Inflammatory macrophage treated with lipopolysaccharide for 1 hour (primary cell): ENCODE results near the gene NEB.
A peak's percentile ranks its signal among the peaks of the same experiment; 100 is the strongest.

ENCODE experiments used
- DNase-seq, 2 donors: peaks; one replicate each; pipeline ENCODE4 v3.0.0-alpha.2; 2020 to 2022

NEB gene

DNA sequence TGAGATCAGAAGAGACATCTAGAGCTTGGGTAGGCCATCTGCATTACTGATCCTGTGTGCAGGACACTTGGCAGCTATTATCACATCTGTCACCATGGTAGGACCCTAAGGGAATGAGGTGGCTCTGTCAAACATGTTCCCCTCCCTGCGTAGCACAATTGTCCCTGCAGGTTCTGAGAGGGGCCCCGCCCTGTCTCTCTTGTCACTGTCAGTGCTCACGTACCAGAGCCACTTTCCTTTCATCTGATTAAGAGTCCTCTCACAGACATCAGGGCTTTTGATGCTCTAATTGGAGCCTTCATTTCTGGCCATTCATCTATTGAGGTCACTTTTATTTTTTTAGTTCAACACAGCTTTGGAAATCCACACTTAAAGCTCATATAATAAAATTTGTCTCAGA is 38.5 kb downstream of the NEB start:
- DNase-seq: no peak

GRCh38 chr2:151691631-151692030 is 42.6 kb downstream of the NEB start:
- no peak for DNase-seq

- DNase-seq: no peak
Observed at GRCh38 chr2:151688719-151689118, 45.6 kb downstream of the NEB start.

GRCh38 chr2:151682459-151683003 is 51.7 kb downstream of the NEB start:
- no peak for DNase-seq

DNA sequence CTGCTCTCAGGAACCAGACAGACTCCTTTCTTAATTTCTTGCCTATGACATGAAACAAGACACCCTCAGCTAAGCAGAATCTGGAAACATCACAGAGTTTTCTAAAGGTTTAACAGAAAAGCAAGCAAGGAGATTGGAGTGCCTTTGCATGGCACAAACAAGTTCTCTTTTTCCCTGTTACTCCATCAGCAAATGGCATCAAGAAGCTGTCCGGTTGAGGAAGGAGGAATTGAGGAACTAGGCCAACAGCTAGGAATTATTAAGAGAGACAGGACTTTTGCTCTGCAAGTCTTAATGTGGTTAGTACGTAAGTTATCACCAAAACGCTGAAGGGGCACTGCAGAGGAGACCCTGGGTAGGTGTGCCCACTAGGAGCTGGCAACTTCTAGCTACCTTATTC is 53.2 kb downstream of the NEB start:
- DNase-seq: peak; percentile 17 to 31

GRCh38 chr2:151679994-151680393 is 54.3 kb downstream of the NEB start:
- DNase-seq: no peak

GRCh38 chr2:151678849-151679248 is 55.4 kb downstream of the NEB start:
- DNase-seq: no peak

GRCh38 chr2:151673016-151673415 is 61.3 kb downstream of the NEB start:
- DNase-seq: no peak

DNA sequence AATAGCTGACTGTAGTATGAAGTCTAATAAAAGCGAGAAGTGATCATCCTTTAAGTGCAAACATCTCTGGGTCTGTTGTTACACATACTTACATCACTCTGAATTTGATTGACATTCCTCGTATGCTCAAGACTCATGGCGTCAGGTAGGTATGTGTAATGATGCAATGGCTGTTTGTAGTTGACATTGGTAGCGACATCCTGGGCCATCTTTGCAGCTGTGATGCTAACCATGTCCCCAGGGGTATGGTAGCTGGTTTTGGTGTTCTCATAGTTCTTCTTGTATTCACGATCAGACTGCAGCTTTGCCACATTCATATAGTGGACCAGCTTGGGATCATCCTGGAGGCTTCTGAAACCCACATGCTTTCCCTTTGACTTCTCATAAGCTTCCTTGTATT is 62.0 kb downstream of the NEB start:
- DNase-seq: no peak

- no peak for DNase-seq
Observed at GRCh38 chr2:151670846-151671597, 63.3 kb downstream of the NEB start.

GRCh38 chr2:151670346-151670745 is 63.9 kb downstream of the NEB start:
- DNase-seq: no peak

- no peak for DNase-seq
Observed at GRCh38 chr2:151669585-151670081, 64.6 kb downstream of the NEB start.

- no peak for DNase-seq
Observed at GRCh38 chr2:151668737-151669136, 65.5 kb downstream of the NEB start.

DNA sequence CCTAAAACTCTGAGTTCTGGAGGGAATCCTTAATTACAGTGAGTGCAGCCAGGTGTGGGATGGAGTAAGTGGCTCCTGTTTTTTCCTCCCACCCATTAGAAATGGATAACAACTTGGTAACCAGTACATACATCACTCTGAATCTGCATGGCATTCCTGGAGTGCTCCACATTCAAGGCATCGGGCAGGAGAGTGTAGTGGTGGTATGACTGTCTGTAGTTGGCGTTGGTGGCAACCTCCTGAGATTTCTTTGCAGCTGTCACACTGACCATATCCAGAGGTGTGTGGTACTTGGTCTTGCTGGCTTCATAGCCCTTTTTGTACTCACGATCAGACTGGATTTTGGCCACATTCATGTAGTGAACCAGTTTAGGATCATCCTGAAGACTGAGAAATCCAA is 68.3 kb downstream of the NEB start:
- DNase-seq: no peak

GRCh38 chr2:151664520-151664919 is 69.8 kb downstream of the NEB start:
- no peak for DNase-seq

DNA sequence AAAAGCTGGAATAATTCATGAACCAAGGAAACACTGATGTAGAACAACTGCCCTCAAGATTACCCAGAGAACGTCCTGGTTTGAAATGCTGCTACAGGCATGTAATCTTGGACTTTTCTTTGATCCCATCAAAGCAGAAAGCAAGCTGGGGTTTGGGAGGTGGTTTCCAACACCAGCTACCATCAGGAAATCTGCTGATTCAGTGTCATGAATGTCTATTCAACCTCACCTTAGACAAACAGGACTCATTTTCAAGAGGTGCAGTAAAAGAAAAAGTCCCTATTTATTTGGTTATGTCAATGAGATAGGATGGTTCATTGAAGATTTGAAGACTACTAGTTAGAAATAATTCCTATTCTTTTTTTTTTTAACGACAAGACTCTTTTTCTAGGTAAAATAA is 72.7 kb downstream of the NEB start:
- DNase-seq: no peak

DNA sequence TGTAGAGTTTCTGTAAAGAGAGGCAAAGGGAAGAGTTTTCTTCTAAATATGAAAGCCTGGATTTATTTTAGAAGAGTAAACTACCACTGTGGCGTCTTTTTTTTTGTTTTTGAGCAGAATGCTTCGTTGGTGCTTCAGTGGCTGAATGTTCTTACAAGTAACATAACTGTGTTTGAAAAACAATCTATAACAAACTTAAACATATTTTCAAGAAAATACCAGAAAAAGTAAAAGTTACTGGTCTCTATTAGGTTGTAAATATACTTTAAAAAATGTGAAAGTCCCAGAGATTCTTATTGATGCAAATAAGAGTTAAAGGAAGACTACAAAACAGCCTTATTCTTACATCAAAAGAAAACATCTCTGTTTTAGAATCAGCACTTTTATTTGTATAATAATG is 76.2 kb downstream of the NEB start:
- DNase-seq: no peak

GRCh38 chr2:151657667-151658076 is 76.6 kb downstream of the NEB start:
- no peak for DNase-seq

DNA sequence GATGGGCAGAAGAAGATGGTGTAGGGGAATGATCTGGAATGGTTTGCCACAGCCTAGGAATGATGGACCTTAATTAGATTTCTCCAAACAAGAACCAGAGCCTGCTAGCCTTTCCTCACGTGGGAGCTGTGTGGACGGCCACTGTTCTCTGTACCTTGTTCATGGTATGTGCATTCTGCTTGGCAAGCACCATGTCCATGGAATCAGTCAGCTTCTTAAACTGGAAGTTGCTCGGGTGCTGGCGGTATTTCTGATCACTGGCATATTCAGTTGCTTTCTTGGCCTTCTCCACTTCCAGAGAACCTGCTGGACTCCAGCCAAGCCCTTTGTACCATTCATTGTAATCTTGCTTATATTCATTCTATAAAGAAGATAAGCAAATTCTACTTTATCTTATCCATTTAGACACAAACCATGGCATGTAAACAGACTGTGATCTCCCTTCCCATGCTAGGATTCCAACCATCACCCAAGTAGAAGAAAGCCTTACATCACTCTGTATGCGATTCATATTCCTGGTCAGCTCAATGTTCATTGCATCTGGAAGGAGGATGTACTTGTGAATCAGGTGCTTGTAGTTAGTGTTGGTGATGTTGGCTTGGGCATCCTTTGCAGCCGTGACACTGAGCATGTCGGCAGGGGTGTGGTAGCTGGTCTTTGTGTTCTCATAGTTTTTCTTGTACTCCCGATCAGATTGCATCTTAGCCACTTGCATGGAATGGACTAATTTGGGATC is 78.4 kb downstream of the NEB start:
- no peak for DNase-seq

GRCh38 chr2:151654891-151655290 is 79.4 kb downstream of the NEB start:
- DNase-seq: no peak

GRCh38 chr2:151654085-151654484 is 80.2 kb downstream of the NEB start:
- DNase-seq: no peak

DNA sequence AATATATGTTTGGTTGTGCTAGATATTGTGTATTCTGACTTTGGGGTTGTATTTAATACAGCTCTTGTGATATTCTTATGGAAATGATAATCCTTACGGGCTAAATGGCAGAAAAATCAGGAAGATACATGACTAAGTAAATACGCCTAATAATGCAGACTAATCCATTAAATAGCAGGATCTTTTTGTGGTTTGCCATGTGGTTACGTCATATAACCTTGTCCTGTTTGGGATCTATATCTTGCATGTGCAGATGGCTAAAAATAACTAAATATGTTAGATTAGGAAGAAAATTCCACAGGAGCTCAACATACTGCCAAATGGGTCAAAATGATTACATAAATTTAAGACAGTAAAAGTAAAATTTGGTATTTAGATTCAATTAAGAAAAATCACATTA is 83.0 kb downstream of the NEB start:
- DNase-seq: no peak

DNA sequence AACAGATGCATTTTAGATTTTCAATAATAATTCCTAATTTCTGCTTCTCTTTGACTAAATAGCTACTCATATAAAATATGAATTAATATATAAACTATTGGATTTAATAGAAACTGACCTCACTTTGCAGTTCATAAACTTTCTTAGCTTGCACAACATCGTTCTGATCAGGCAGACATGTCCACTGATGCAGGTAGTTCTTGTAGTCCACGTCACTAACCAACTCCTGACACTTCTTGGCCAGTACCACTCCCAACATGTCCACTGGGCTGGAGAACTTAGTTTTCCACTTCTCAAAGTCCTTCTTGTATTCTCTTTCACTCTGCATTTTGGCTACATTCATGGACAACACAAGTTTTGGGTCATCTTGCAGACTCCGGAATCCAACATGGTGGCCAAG is 83.8 kb downstream of the NEB start:
- DNase-seq: no peak

DNA sequence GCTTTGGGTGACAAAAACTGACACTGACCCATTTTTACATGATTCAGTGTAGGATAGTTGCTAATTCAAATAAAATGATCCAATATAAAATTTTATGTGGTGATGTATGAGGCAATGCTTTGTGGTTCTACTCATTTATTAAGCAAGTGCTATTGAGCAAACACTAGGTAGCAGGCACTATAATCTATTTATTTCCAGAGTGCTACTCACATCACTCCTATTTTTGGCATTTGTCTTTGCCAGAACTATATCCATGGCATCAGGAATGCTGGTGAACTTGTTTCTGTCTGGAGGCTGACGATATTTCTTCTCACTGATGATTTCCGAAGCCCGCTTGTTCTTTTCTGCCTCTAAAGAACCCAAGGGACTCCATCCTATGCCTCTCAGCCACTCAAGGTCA is 84.3 kb downstream of the NEB start:
- peak in 1 of 2 donors; percentile 8 for DNase-seq
